GM23338 (cell line): ENCODE measurements around the gene NUAK2. TPM values are rescaled to one million over a fixed set of nuclear protein-coding genes. Genes with fewer than 3 reads are reported as not detected.
A peak's percentile ranks its signal among the peaks of the same experiment; 100 is the strongest.

Experiments used
- ATAC-seq: fragments of 200-7000 bp; cut with Tn5 transposase; 3 replicates; pipeline ENCODE4 v1.9.1; 2020
- DNase-seq: peaks from one replicate; pipeline ENCODE4 v3.0.0-alpha.2; 2015; ENCODE audit warnings: low spot score
- H2AFZ ChIP-seq: fragments of 200-600 bp; sonication (generic); 2 replicates; pipeline ENCODE4 v1.8.0; 2016; ENCODE audit warnings: antibody characterized with exemption, mild to moderate bottlenecking, moderate library complexity
- H3F3A ChIP-seq: fragments of 200-600 bp; sonication (generic); replicated peaks from 2 replicates; pipeline ENCODE4 v1.8.0; 2017; ENCODE audit warnings: antibody characterized with exemption, mixed run types, low read depth
- H3K27ac ChIP-seq: fragments of 200-600 bp; sonication (generic); 2 replicates; pipeline ENCODE4 v1.6.1; 2016; ENCODE audit warnings: low read depth
- H3K27me3 ChIP-seq: fragments of 200-600 bp; sonication (generic); 2 replicates; pipeline ENCODE4 v1.8.0; 2016; ENCODE audit warnings: mild to moderate bottlenecking, mixed run types, moderate library complexity; ENCODE audit not compliant: insufficient read depth
- H3K36me3 ChIP-seq: fragments of 200-600 bp; sonication (generic); 2 replicates; pipeline ENCODE4 v1.8.0; 2016; ENCODE audit warnings: mild to moderate bottlenecking; ENCODE audit not compliant: insufficient read depth
- H3K4me1 ChIP-seq: fragments of 200-600 bp; sonication (generic); 2 replicates; pipeline ENCODE4 v1.8.0; 2016; ENCODE audit warnings: mild to moderate bottlenecking, moderate library complexity; ENCODE audit not compliant: insufficient read depth
- H3K4me2 ChIP-seq: fragments of 200-600 bp; sonication (generic); 2 replicates; pipeline ENCODE4 v1.7.1; 2017; ENCODE audit warnings: mixed run types
- H3K4me3 ChIP-seq: fragments of 200-600 bp; sonication (generic); 2 replicates; pipeline ENCODE4 v1.6.1; 2016; ENCODE audit warnings: mixed run types
- H3K79me2 ChIP-seq: fragments of 200-600 bp; sonication (generic); replicated peaks from 2 replicates; pipeline ENCODE4 v1.8.0; 2017; ENCODE audit warnings: mild to moderate bottlenecking; ENCODE audit not compliant: insufficient read depth
- H3K9me2 ChIP-seq: fragments of 200-600 bp; sonication (generic); 2 replicates; pipeline ENCODE4 v1.8.0; 2017; ENCODE audit not compliant: insufficient read depth
- H4K20me1 ChIP-seq: fragments of 200-600 bp; sonication (generic); replicated peaks from 2 replicates; pipeline ENCODE4 v1.8.0; 2017; ENCODE audit warnings: mild to moderate bottlenecking; ENCODE audit not compliant: insufficient read depth
- H3K27ac Mint-ChIP-seq: 2 replicates; pipeline ENCODE4 v1.8.0; 2020; ENCODE audit warnings: inconsistent platforms, mild to moderate bottlenecking, moderate library complexity, mixed read lengths
- H3K27me3 Mint-ChIP-seq: 3 replicates; pipeline ENCODE4 v1.8.0; 2022; ENCODE audit warnings: low read depth, mild to moderate bottlenecking, moderate library complexity, mixed read lengths, inconsistent platforms; ENCODE audit not compliant: insufficient read depth, poor library complexity
- H3K36me3 Mint-ChIP-seq: 3 replicates; pipeline ENCODE4 v1.8.0; 2021; ENCODE audit warnings: low read depth, mild to moderate bottlenecking, inconsistent platforms, moderate library complexity, mixed read lengths
- H3K4me1 Mint-ChIP-seq: 3 replicates; pipeline ENCODE4 v1.8.0; 2020; ENCODE audit warnings: mild to moderate bottlenecking, inconsistent platforms, mixed read lengths
- H3K4me3 Mint-ChIP-seq: 3 replicates; pipeline ENCODE4 v1.8.0; 2021; ENCODE audit warnings: moderate library complexity, mild to moderate bottlenecking, inconsistent platforms, mixed read lengths
- H3K9me3 Mint-ChIP-seq: 3 replicates; pipeline ENCODE4 v1.8.0; 2020; ENCODE audit warnings: moderate library complexity, mild to moderate bottlenecking, inconsistent platforms, mixed read lengths
- CREB1 ChIP-seq: fragments of 250-450 bp; sonication (Bioruptor Pico); IDR thresholded peaks from 2 replicates; pipeline ENCODE4 v1.5.0; 2020; ENCODE audit warnings: low read depth, mild to moderate bottlenecking, moderate library complexity
- CTCF ChIP-seq, 2 experiments: fragments of 200-600 bp in 1 of 2; sonication (generic) in 1 of 2; conservative IDR thresholded peaks; 2 replicates each; pipeline versions ENCODE4 v1.5.1 to v1.6.1; 2016 to 2017; ENCODE audit warnings: antibody characterized with exemption in 2 of 2, low read depth in 2 of 2, mild to moderate bottlenecking in 2 of 2, moderate library complexity in 1 of 2
- EZH2 ChIP-seq: fragments of 200-600 bp; sonication (generic); IDR thresholded peaks from one replicate; pipeline ENCODE4 v1.8.0; 2017; ENCODE audit warnings: antibody characterized with exemption, mild to moderate bottlenecking, low read depth; ENCODE audit not compliant: unreplicated experiment
- EZH2phosphoT487 ChIP-seq: fragments of 200-600 bp; sonication (generic); IDR thresholded peaks from one replicate; pipeline ENCODE4 v1.8.1; 2018; ENCODE audit warnings: antibody characterized with exemption; ENCODE audit not compliant: unreplicated experiment
- NANOG ChIP-seq: IDR thresholded peaks from 2 replicates; pipeline ENCODE4 v1.6.1; 2016; ENCODE audit warnings: antibody characterized with exemption, borderline replicate concordance
- POLR2AphosphoS5 ChIP-seq: IDR thresholded peaks from 2 replicates; pipeline ENCODE4 v1.6.1; 2016; ENCODE audit warnings: antibody characterized with exemption, low read depth
- STAT1 ChIP-seq: IDR thresholded peaks from one replicate; pipeline ENCODE4 v1.6.1; 2016; ENCODE audit warnings: antibody characterized with exemption; ENCODE audit not compliant: unreplicated experiment
- ZNF331 ChIP-seq: fragments of 250-450 bp; sonication (Bioruptor Pico); IDR thresholded peaks from 2 replicates; pipeline ENCODE4 v1.5.0; 2020; ENCODE audit warnings: low read depth, mild to moderate bottlenecking, moderate library complexity
- polyA plus RNA-seq: library from polyadenylated mRNA; unstranded; fragments of >200 nt; fragmentation: Nextera tagmentation; extraction: Ambion mirVana; gene quantifications from 2 replicates; pipeline ENCODE4 v1.2.1, GENCODE V29; 2016
- total RNA-seq: library from RNA; depleted of rRNA; stranded (reverse); fragments of >200 nt; shearing (Covaris generic); gene quantifications from 2 replicates; pipeline ENCODE4 v1.2.3, GENCODE V29; 2014
- TF ChIP-seq, protein P1 (sequence below): IDR thresholded peaks from 2 replicates; pipeline ENCODE4 v1.6.1; 2016; ENCODE audit warnings: antibody characterized with exemption
- TF ChIP-seq, protein P2 (sequence below): IDR thresholded peaks from one replicate; pipeline ENCODE4 v1.6.1; 2018; ENCODE audit warnings: antibody characterized with exemption; ENCODE audit not compliant: unreplicated experiment
- TF ChIP-seq, protein P3 (sequence below): fragments of 250-450 bp; sonication (Bioruptor Pico); IDR thresholded peaks from 2 replicates; pipeline ENCODE4 v1.5.0; 2020; ENCODE audit warnings: mild to moderate bottlenecking, moderate library complexity

Gene NUAK2
- total and polyA plus RNA-seq, 2 experiments from 2014 or later, result 7.8 to 15.3 TPM

- Mint-ChIP-seq H3K4me1 (peaks cover 42% of the 10 kb centered on the region), H3K9me3 (no peaks in the 10 kb centered on the region), H3K4me3 (no peak overlapping the region), H3K27ac (no peak overlapping the region), H3K27me3 (peaks cover 7% of the 10 kb centered on the region), H3K36me3 (no peaks in the 10 kb centered on the region)
- DNase-seq (no peak), ATAC-seq (no peak; the same call in 2 of the 3 replicates)
- no peaks in the 10 kb centered on the region for H3K79me2 ChIP-seq
- no peak for TF ChIP-seq POLR2AphosphoS5
- TF ChIP-seq EZH2phosphoT487, result no peak
- TF ChIP-seq ZNF331 (CRISPR knock-in tag), result no peak
- no peak for TF ChIP-seq NANOG
- TF ChIP-seq CREB1 (CRISPR knock-in tag), result no peak
- no peak for TF ChIP-seq STAT1
- TF ChIP-seq EZH2, result no peak
- TF ChIP-seq, protein P1, sequence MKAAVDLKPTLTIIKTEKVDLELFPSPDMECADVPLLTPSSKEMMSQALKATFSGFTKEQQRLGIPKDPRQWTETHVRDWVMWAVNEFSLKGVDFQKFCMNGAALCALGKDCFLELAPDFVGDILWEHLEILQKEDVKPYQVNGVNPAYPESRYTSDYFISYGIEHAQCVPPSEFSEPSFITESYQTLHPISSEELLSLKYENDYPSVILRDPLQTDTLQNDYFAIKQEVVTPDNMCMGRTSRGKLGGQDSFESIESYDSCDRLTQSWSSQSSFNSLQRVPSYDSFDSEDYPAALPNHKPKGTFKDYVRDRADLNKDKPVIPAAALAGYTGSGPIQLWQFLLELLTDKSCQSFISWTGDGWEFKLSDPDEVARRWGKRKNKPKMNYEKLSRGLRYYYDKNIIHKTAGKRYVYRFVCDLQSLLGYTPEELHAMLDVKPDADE, result no peak
- TF ChIP-seq, protein P2, sequence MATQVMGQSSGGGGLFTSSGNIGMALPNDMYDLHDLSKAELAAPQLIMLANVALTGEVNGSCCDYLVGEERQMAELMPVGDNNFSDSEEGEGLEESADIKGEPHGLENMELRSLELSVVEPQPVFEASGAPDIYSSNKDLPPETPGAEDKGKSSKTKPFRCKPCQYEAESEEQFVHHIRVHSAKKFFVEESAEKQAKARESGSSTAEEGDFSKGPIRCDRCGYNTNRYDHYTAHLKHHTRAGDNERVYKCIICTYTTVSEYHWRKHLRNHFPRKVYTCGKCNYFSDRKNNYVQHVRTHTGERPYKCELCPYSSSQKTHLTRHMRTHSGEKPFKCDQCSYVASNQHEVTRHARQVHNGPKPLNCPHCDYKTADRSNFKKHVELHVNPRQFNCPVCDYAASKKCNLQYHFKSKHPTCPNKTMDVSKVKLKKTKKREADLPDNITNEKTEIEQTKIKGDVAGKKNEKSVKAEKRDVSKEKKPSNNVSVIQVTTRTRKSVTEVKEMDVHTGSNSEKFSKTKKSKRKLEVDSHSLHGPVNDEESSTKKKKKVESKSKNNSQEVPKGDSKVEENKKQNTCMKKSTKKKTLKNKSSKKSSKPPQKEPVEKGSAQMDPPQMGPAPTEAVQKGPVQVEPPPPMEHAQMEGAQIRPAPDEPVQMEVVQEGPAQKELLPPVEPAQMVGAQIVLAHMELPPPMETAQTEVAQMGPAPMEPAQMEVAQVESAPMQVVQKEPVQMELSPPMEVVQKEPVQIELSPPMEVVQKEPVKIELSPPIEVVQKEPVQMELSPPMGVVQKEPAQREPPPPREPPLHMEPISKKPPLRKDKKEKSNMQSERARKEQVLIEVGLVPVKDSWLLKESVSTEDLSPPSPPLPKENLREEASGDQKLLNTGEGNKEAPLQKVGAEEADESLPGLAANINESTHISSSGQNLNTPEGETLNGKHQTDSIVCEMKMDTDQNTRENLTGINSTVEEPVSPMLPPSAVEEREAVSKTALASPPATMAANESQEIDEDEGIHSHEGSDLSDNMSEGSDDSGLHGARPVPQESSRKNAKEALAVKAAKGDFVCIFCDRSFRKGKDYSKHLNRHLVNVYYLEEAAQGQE, result no peak
- TF ChIP-seq, protein P3, sequence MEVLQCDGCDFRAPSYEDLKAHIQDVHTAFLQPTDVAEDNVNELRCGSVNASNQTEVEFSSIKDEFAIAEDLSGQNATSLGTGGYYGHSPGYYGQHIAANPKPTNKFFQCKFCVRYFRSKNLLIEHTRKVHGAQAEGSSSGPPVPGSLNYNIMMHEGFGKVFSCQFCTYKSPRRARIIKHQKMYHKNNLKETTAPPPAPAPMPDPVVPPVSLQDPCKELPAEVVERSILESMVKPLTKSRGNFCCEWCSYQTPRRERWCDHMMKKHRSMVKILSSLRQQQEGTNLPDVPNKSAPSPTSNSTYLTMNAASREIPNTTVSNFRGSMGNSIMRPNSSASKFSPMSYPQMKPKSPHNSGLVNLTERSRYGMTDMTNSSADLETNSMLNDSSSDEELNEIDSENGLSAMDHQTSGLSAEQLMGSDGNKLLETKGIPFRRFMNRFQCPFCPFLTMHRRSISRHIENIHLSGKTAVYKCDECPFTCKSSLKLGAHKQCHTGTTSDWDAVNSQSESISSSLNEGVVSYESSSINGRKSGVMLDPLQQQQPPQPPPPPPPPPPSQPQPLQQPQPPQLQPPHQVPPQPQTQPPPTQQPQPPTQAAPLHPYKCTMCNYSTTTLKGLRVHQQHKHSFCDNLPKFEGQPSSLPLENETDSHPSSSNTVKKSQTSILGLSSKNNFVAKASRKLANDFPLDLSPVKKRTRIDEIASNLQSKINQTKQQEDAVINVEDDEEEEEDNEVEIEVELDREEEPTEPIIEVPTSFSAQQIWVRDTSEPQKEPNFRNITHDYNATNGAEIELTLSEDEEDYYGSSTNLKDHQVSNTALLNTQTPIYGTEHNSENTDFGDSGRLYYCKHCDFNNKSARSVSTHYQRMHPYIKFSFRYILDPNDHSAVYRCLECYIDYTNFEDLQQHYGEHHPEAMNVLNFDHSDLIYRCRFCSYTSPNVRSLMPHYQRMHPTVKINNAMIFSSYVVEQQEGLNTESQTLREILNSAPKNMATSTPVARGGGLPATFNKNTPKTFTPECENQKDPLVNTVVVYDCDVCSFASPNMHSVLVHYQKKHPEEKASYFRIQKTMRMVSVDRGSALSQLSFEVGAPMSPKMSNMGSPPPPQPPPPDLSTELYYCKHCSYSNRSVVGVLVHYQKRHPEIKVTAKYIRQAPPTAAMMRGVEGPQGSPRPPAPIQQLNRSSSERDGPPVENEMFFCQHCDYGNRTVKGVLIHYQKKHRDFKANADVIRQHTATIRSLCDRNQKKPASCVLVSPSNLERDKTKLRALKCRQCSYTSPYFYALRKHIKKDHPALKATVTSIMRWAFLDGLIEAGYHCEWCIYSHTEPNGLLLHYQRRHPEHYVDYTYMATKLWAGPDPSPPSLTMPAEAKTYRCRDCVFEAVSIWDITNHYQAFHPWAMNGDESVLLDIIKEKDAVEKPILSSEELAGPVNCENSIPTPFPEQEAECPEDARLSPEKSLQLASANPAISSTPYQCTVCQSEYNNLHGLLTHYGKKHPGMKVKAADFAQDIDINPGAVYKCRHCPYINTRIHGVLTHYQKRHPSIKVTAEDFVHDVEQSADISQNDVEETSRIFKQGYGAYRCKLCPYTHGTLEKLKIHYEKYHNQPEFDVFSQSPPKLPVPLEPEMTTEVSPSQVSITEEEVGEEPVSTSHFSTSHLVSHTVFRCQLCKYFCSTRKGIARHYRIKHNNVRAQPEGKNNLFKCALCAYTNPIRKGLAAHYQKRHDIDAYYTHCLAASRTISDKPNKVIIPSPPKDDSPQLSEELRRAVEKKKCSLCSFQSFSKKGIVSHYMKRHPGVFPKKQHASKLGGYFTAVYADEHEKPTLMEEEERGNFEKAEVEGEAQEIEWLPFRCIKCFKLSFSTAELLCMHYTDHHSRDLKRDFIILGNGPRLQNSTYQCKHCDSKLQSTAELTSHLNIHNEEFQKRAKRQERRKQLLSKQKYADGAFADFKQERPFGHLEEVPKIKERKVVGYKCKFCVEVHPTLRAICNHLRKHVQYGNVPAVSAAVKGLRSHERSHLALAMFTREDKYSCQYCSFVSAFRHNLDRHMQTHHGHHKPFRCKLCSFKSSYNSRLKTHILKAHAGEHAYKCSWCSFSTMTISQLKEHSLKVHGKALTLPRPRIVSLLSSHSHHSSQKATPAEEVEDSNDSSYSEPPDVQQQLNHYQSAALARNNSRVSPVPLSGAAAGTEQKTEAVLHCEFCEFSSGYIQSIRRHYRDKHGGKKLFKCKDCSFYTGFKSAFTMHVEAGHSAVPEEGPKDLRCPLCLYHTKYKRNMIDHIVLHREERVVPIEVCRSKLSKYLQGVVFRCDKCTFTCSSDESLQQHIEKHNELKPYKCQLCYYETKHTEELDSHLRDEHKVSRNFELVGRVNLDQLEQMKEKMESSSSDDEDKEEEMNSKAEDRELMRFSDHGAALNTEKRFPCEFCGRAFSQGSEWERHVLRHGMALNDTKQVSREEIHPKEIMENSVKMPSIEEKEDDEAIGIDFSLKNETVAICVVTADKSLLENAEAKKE (CRISPR knock-in tag), result no peak
- TF ChIP-seq CTCF (conservative IDR thresholded peaks at IDR 0.05; ENCODE audit: low read depth in 2 of 2), result no peak
- no peaks in the 10 kb centered on the region for H3K36me3 ChIP-seq
- H2AFZ ChIP-seq, result peak overlapping the region; percentile 94
- no peak overlapping the region for H3K4me3 ChIP-seq
- no peaks in the 10 kb centered on the region for H4K20me1 ChIP-seq
- peaks cover 47% of the 10 kb centered on the region for H3K4me1 ChIP-seq
- peaks cover 17% of the 10 kb centered on the region; the same call in 1 of the 2 replicates for H3F3A ChIP-seq
- no peaks in the 10 kb centered on the region for H3K9me2 ChIP-seq
- no peak overlapping the region for H3K4me2 ChIP-seq
- no peaks in the 10 kb centered on the region for H3K27me3 ChIP-seq
- no peak overlapping the region for H3K27ac ChIP-seq
These were observed 38.4 kb upstream of the NUAK2 start for GRCh38 chr1:205359771-205360565.
